ENCODE data around the gene ZNF579. TPM values are rescaled to one million over a fixed set of nuclear protein-coding genes. Genes with fewer than 3 reads are reported as not detected.

The ZNF579 gene
- total and polyA plus RNA-seq, 9 of the 15 experiments (the other 6 are each of a cell fraction or from before 2014, with no cell fraction given) = 0.06 to 15.9 (median 1.6) TPM

DNA sequence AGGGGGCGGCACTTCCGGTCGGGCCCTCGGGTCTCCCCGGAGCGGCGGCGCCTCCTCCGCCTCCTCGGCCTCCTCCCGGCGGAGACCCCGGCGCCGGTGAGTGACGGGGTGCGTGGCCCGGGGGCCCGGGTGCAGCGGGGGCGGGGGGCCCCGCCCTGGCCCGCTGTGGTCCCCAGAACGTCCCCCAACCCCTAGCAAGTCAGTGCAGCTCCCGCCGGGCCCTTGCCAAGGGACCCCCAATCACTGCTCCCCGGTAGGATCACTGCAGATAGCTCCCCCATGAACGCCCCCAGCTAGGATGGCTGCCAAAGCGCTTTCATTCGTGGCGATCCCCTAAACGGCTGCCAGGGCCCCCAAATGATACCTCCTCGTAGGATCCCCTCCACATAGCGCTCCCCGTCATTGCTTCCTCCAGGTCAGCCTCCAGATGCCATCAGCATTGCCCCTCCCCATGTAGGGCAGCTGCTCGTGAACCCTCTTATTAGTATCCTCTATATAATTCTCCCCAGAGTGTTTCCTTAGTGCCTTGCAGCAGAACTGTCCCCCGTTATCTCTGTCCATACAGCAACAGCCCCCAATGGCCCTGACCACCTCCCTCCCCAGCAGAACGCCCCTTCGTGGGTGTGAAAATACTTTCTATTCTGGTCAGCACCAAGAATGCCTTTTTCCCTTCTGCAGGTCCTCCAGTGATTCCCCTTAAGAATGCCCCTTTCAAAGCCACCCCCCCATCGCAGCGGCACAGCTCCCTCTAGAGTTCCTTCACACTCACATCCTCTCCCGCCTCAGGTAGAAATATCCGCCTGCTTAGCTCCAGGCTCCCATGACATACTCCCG lies 25.2 kb upstream of the ZNF579 start, which contains the start of gene ZNF865 (continued):
- TF ChIP-seq, protein P1, sequence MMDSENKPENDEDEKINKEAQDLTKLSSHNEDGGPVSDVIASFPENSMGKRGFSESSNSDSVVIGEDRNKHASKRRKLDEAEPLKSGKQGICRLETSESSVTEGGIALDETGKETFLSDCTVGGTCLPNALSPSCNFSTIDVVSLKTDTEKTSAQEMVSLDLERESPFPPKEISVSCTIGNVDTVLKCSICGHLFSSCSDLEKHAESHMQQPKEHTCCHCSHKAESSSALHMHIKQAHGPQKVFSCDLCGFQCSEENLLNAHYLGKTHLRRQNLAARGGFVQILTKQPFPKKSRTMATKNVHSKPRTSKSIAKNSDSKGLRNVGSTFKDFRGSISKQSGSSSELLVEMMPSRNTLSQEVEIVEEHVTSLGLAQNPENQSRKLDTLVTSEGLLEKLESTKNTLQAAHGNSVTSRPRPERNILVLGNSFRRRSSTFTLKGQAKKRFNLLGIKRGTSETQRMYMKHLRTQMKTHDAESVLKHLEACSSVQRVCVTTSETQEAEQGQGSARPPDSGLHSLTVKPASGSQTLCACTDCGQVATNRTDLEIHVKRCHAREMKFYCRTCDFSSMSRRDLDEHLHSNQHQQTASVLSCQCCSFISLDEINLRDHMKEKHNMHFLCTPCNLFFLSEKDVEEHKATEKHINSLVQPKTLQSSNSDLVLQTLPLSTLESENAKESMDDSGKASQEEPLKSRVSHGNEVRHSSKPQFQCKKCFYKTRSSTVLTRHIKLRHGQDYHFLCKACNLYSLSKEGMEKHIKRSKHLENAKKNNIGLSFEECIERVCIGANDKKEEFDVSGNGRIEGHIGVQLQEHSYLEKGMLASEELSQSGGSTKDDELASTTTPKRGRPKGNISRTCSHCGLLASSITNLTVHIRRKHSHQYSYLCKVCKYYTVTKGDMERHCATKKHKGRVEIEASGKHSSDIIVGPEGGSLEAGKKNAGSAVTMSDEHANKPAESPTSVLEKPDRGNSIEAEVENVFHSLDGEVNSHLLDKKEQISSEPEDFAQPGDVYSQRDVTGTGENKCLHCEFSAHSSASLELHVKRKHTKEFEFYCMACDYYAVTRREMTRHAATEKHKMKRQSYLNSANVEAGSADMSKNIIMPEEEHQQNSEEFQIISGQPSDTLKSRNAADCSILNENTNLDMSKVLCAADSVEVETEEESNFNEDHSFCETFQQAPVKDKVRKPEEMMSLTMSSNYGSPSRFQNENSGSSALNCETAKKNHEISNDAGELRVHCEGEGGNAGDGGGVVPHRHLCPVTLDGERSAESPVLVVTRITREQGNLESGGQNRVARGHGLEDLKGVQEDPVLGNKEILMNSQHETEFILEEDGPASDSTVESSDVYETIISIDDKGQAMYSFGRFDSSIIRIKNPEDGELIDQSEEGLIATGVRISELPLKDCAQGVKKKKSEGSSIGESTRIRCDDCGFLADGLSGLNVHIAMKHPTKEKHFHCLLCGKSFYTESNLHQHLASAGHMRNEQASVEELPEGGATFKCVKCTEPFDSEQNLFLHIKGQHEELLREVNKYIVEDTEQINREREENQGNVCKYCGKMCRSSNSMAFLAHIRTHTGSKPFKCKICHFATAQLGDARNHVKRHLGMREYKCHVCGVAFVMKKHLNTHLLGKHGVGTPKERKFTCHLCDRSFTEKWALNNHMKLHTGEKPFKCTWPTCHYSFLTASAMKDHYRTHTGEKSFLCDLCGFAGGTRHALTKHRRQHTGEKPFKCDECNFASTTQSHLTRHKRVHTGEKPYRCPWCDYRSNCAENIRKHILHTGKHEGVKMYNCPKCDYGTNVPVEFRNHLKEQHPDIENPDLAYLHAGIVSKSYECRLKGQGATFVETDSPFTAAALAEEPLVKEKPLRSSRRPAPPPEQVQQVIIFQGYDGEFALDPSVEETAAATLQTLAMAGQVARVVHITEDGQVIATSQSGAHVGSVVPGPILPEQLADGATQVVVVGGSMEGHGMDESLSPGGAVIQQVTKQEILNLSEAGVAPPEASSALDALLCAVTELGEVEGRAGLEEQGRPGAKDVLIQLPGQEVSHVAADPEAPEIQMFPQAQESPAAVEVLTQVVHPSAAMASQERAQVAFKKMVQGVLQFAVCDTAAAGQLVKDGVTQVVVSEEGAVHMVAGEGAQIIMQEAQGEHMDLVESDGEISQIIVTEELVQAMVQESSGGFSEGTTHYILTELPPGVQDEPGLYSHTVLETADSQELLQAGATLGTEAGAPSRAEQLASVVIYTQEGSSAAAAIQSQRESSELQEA (IDR thresholded peaks at IDR 0.05; ENCODE audit: low read depth) = no peak
- TF ChIP-seq, protein P2, sequence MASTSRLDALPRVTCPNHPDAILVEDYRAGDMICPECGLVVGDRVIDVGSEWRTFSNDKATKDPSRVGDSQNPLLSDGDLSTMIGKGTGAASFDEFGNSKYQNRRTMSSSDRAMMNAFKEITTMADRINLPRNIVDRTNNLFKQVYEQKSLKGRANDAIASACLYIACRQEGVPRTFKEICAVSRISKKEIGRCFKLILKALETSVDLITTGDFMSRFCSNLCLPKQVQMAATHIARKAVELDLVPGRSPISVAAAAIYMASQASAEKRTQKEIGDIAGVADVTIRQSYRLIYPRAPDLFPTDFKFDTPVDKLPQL (IDR thresholded peaks at IDR 0.05; ENCODE audit: extremely low read depth, insufficient read length) = no peak
- TF ChIP-seq MEF2A (IDR thresholded peaks at IDR 0.05; ENCODE audit: control insufficient read depth, low read depth, low read length) = no peak
- TF ChIP-seq ZC3H11A (IDR thresholded peaks at IDR 0.05; ENCODE audit: low read depth, low read length) = no peak
- TF ChIP-seq MTF1 (CRISPR knock-in tag; IDR thresholded peaks at IDR 0.05; ENCODE audit: borderline replicate concordance) = no peak
- no peak for TF ChIP-seq ATF7 (IDR thresholded peaks at IDR 0.05)
- TF ChIP-seq, protein P3, sequence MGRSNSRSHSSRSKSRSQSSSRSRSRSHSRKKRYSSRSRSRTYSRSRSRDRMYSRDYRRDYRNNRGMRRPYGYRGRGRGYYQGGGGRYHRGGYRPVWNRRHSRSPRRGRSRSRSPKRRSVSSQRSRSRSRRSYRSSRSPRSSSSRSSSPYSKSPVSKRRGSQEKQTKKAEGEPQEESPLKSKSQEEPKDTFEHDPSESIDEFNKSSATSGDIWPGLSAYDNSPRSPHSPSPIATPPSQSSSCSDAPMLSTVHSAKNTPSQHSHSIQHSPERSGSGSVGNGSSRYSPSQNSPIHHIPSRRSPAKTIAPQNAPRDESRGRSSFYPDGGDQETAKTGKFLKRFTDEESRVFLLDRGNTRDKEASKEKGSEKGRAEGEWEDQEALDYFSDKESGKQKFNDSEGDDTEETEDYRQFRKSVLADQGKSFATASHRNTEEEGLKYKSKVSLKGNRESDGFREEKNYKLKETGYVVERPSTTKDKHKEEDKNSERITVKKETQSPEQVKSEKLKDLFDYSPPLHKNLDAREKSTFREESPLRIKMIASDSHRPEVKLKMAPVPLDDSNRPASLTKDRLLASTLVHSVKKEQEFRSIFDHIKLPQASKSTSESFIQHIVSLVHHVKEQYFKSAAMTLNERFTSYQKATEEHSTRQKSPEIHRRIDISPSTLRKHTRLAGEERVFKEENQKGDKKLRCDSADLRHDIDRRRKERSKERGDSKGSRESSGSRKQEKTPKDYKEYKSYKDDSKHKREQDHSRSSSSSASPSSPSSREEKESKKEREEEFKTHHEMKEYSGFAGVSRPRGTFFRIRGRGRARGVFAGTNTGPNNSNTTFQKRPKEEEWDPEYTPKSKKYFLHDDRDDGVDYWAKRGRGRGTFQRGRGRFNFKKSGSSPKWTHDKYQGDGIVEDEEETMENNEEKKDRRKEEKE (IDR thresholded peaks at IDR 0.05; ENCODE audit: borderline replicate concordance in 1 of 2, control insufficient read depth in 1 of 2, low read depth in 2 of 2, low read length in 1 of 2) = no peak
- TF ChIP-seq TBP (optimal IDR thresholded peaks at IDR 0.05; ENCODE audit: low read depth, low read length) = no peak
- TF ChIP-seq, protein P4, sequence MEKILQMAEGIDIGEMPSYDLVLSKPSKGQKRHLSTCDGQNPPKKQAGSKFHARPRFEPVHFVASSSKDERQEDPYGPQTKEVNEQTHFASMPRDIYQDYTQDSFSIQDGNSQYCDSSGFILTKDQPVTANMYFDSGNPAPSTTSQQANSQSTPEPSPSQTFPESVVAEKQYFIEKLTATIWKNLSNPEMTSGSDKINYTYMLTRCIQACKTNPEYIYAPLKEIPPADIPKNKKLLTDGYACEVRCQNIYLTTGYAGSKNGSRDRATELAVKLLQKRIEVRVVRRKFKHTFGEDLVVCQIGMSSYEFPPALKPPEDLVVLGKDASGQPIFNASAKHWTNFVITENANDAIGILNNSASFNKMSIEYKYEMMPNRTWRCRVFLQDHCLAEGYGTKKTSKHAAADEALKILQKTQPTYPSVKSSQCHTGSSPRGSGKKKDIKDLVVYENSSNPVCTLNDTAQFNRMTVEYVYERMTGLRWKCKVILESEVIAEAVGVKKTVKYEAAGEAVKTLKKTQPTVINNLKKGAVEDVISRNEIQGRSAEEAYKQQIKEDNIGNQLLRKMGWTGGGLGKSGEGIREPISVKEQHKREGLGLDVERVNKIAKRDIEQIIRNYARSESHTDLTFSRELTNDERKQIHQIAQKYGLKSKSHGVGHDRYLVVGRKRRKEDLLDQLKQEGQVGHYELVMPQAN (IDR thresholded peaks at IDR 0.05; ENCODE audit: borderline replicate concordance) = no peak
- TF ChIP-seq, protein P5, sequence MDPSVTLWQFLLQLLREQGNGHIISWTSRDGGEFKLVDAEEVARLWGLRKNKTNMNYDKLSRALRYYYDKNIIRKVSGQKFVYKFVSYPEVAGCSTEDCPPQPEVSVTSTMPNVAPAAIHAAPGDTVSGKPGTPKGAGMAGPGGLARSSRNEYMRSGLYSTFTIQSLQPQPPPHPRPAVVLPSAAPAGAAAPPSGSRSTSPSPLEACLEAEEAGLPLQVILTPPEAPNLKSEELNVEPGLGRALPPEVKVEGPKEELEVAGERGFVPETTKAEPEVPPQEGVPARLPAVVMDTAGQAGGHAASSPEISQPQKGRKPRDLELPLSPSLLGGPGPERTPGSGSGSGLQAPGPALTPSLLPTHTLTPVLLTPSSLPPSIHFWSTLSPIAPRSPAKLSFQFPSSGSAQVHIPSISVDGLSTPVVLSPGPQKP (CRISPR knock-in tag; IDR thresholded peaks at IDR 0.05) = no peak

Data from K562 (cell line).